Umbilical cord (tissue), 2 donors: Measurements from ENCODE around the gene CYBRD1. TPM values are rescaled to one million over a fixed set of nuclear protein-coding genes. Genes with fewer than 3 reads are reported as not detected.

ENCODE experiments used
- DNase-seq: peaks from one replicate; pipeline ENCODE4 v3.0.0-alpha.2; 2015; ENCODE audit warnings: low spot score
- total RNA-seq: library from RNA; depleted of rRNA; stranded (reverse); fragments of >200 nt; gene quantifications from one replicate; pipeline ENCODE4 v1.2.3, GENCODE V29; 2014; ENCODE audit warnings: low replicate concordance; ENCODE audit not compliant: insufficient read depth

CYBRD1 gene
- total RNA-seq, 1 donor from 2014 or later: 289 TPM

GRCh38 chr2:171553858-171554257 lies 31.6 kb downstream of the CYBRD1 start:
- no peak for DNase-seq

- DNase-seq: no peak
Observed at GRCh38 chr2:171554991-171555615, 32.8 kb downstream of the CYBRD1 start.

- DNase-seq: no peak
Observed at GRCh38 chr2:171557363-171557762, 35.1 kb downstream of the CYBRD1 start.

- no peak for DNase-seq
Observed at GRCh38 chr2:171563301-171563700, 41.0 kb downstream of the CYBRD1 start.

GRCh38 chr2:171564463-171564862 lies 42.2 kb downstream of the CYBRD1 start:
- no peak for DNase-seq

GRCh38 chr2:171566057-171566456 lies 43.8 kb downstream of the CYBRD1 start:
- no peak for DNase-seq

GRCh38 chr2:171566753-171567152 lies 44.5 kb downstream of the CYBRD1 start:
- DNase-seq: no peak

- DNase-seq: no peak
Observed at GRCh38 chr2:171568089-171568488, 45.8 kb downstream of the CYBRD1 start.

- no peak for DNase-seq
Observed at GRCh38 chr2:171571721-171572120, 49.4 kb downstream of the CYBRD1 start.

GRCh38 chr2:171574149-171574795 lies 52.0 kb downstream of the CYBRD1 start:
- DNase-seq: peak; percentile 73

GRCh38 chr2:171575606-171576005 lies 53.3 kb downstream of the CYBRD1 start:
- DNase-seq: no peak

- DNase-seq: no peak
Observed at GRCh38 chr2:171578127-171578803, 56.0 kb downstream of the CYBRD1 start.

- no peak for DNase-seq
Observed at GRCh38 chr2:171579481-171579880, 57.2 kb downstream of the CYBRD1 start.

- DNase-seq: peak; percentile 71
Observed at GRCh38 chr2:171583566-171583965, 61.3 kb downstream of the CYBRD1 start.

GRCh38 chr2:171584001-171584400 lies 61.7 kb downstream of the CYBRD1 start:
- DNase-seq: peak; percentile 47

GRCh38 chr2:171587132-171587531 lies 64.9 kb downstream of the CYBRD1 start:
- no peak for DNase-seq

- DNase-seq: no peak
Observed at GRCh38 chr2:171587567-171587966, 65.3 kb downstream of the CYBRD1 start.

- no peak for DNase-seq
Observed at GRCh38 chr2:171590116-171590515, 67.8 kb downstream of the CYBRD1 start.

GRCh38 chr2:171592036-171592555 lies 69.8 kb downstream of the CYBRD1 start:
- no peak for DNase-seq

- no peak for DNase-seq
Observed at GRCh38 chr2:171595456-171595855, 73.2 kb downstream of the CYBRD1 start.

GRCh38 chr2:171595896-171596295 lies 73.6 kb downstream of the CYBRD1 start:
- DNase-seq: peak; percentile 56

- peak; percentile 56 for DNase-seq
Observed at GRCh38 chr2:171598713-171599319, 76.5 kb downstream of the CYBRD1 start.
